ENCODE measurements around the gene THSD4.
"Not testable (repeated sequence)": the region's sequence is repeated elsewhere in the genome, so short reads cannot be mapped to it uniquely, and the experiment has no call there.

THSD4 gene

GRCh38 chr15:71313806-71314205, 198.5 kb downstream of the THSD4 start:
- Histone ChIP-seq H3K27ac (ENCODE audit: low read length) (no peak overlapping the region), H4K20me1 (ENCODE audit: insufficient read depth, low read length) (no peaks in the 10 kb centered on the region), H3K9ac (ENCODE audit: low read length) (no peak overlapping the region), H3K36me3 (replicated peaks; ENCODE audit: low read depth, low read length) (no peaks in the 10 kb centered on the region), H3K4me2 (ENCODE audit: low read length) (no peak overlapping the region), H3K27me3 (ENCODE audit: low read depth, low read length) (no peaks in the 10 kb centered on the region), H3K4me1 (ENCODE audit: low read length) (no peaks in the 10 kb centered on the region), H3K4me3 (ENCODE audit: low read length) (no peak overlapping the region), H2AFZ (ENCODE audit: low read depth, low read length) (no peak overlapping the region), H3K9me3 (ENCODE audit: insufficient read depth, low read length) (0 out of 2 replicates have a peak, but pooled peaks cover 3% of the 10 kb centered on the region), H3K79me2 (ENCODE audit: low read length) (no peaks in the 10 kb centered on the region)
- TF ChIP-seq EZH2phosphoT487 (IDR thresholded peaks at IDR 0.05; ENCODE audit: low read depth) (no peak), CTCF (IDR thresholded peaks at IDR 0.05; ENCODE audit: low read depth, low read length) (no peak)

GRCh38 chr15:71314956-71315537, 199.8 kb downstream of the THSD4 start:
- H3K9ac ChIP-seq (ENCODE audit: low read length): no peak overlapping the region
- H3K27ac ChIP-seq (ENCODE audit: low read length): no peak overlapping the region
- no peak for TF ChIP-seq EZH2phosphoT487 (IDR thresholded peaks at IDR 0.05; ENCODE audit: low read depth)
- no peak for TF ChIP-seq CTCF (IDR thresholded peaks at IDR 0.05; ENCODE audit: low read depth, low read length)
- no peak overlapping the region for H2AFZ ChIP-seq (ENCODE audit: low read depth, low read length)
- no peak overlapping the region for H3K4me2 ChIP-seq (ENCODE audit: low read length)
- H3K79me2 ChIP-seq (ENCODE audit: low read length): no peaks in the 10 kb centered on the region
- H3K4me1 ChIP-seq (ENCODE audit: low read length): no peaks in the 10 kb centered on the region
- H3K4me3 ChIP-seq (ENCODE audit: low read length): no peak overlapping the region
- no peaks in the 10 kb centered on the region for H3K27me3 ChIP-seq (ENCODE audit: low read depth, low read length)
- H3K36me3 ChIP-seq (replicated peaks; ENCODE audit: low read depth, low read length): no peaks in the 10 kb centered on the region
- H3K9me3 ChIP-seq (ENCODE audit: insufficient read depth, low read length): 0 out of 2 replicates have a peak, but pooled peaks cover 3% of the 10 kb centered on the region
- H4K20me1 ChIP-seq (ENCODE audit: insufficient read depth, low read length): no peaks in the 10 kb centered on the region

GRCh38 chr15:71316911-71317310, 201.6 kb downstream of the THSD4 start:
- no peak overlapping the region for H3K27ac ChIP-seq (ENCODE audit: low read length)
- 0 out of 2 replicates have a peak, but pooled peaks cover 3% of the 10 kb centered on the region for H3K9me3 ChIP-seq (ENCODE audit: insufficient read depth, low read length)
- no peak overlapping the region for H3K4me2 ChIP-seq (ENCODE audit: low read length)
- H3K36me3 ChIP-seq (replicated peaks; ENCODE audit: low read depth, low read length): no peaks in the 10 kb centered on the region
- no peak overlapping the region for H3K9ac ChIP-seq (ENCODE audit: low read length)
- no peaks in the 10 kb centered on the region for H3K79me2 ChIP-seq (ENCODE audit: low read length)
- no peak overlapping the region for H2AFZ ChIP-seq (ENCODE audit: low read depth, low read length)
- no peaks in the 10 kb centered on the region for H4K20me1 ChIP-seq (ENCODE audit: insufficient read depth, low read length)
- H3K27me3 ChIP-seq (ENCODE audit: low read depth, low read length): no peaks in the 10 kb centered on the region
- no peak for TF ChIP-seq CTCF (IDR thresholded peaks at IDR 0.05; ENCODE audit: low read depth, low read length)
- TF ChIP-seq EZH2phosphoT487 (IDR thresholded peaks at IDR 0.05; ENCODE audit: low read depth): no peak
- no peak overlapping the region for H3K4me3 ChIP-seq (ENCODE audit: low read length)
- no peaks in the 10 kb centered on the region for H3K4me1 ChIP-seq (ENCODE audit: low read length)

- not testable (repeated sequence) for H3K9ac ChIP-seq (ENCODE audit: low read length); H3K36me3 ChIP-seq (replicated peaks; ENCODE audit: low read depth, low read length); H3K4me2 ChIP-seq (ENCODE audit: low read length); H3K4me1 ChIP-seq (ENCODE audit: low read length); H2AFZ ChIP-seq (ENCODE audit: low read depth, low read length); H3K4me3 ChIP-seq (ENCODE audit: low read length); H3K27ac ChIP-seq (ENCODE audit: low read length); H3K27me3 ChIP-seq (ENCODE audit: low read depth, low read length); H3K79me2 ChIP-seq (ENCODE audit: low read length); H3K9me3 ChIP-seq (ENCODE audit: insufficient read depth, low read length); H4K20me1 ChIP-seq (ENCODE audit: insufficient read depth, low read length)
Measured at GRCh38 chr15:71319424-71319823, 204.2 kb downstream of the THSD4 start.

All from OCI-LY3 (cell line).